Uterus (tissue), 2 donors: ENCODE measurements around the gene RRH.

ENCODE experiments used
- CTCF ChIP-seq, 4 experiments: fragments of 200-600 bp in 2 of 4; fragments of 450-650 bp in 2 of 4; sonication (generic) in 2 of 4; IDR thresholded peaks; one replicate each; pipeline ENCODE4 v1.5.1; 2016 to 2019; ENCODE audit warnings: antibody characterized with exemption in 4 of 4, mild to moderate bottlenecking in 2 of 4, moderate library complexity in 1 of 4
- POLR2A ChIP-seq, 2 donors: fragments of 450-650 bp; IDR thresholded peaks; one replicate each; pipeline ENCODE4 v1.6.1; 2016; ENCODE audit warnings: antibody characterized with exemption in 2 of 2, mild to moderate bottlenecking in 1 of 2, moderate library complexity in 1 of 2

GRCh38 chr4:109827672-109828071, at the start of gene RRH:
- TF ChIP-seq CTCF (IDR thresholded peaks at IDR 0.05) (no peak), POLR2A (IDR thresholded peaks at IDR 0.05) (no peak)
